Liver (tissue), 3 donors: ENCODE data around the gene STAG2.

Experiments used
- RXRA ChIP-seq, 2 donors: IDR thresholded peaks; 2 replicates each; pipeline ENCODE4 v1.6.1; 2017 to 2018; ENCODE audit warnings: antibody characterized with exemption in 2 of 2, mild to moderate bottlenecking in 1 of 2
- TF ChIP-seq, protein P1 (sequence below): fragments of 150-350 bp; IDR thresholded peaks from 2 replicates; pipeline ENCODE4 v1.5.1; 2017; ENCODE audit warnings: improper control_type of control experiment, low read depth, low read length; ENCODE audit not compliant: missing input control
- TF ChIP-seq, protein P2 (sequence below): IDR thresholded peaks from 2 replicates; pipeline ENCODE4 v1.6.1; 2016; ENCODE audit warnings: antibody characterized with exemption
- TF ChIP-seq, protein P3 (sequence below): IDR thresholded peaks from 2 replicates; pipeline ENCODE4 v1.6.1; 2016; ENCODE audit warnings: antibody characterized with exemption, mild to moderate bottlenecking
- donor health status: healthy.
- donor health status: healthy.

DNA sequence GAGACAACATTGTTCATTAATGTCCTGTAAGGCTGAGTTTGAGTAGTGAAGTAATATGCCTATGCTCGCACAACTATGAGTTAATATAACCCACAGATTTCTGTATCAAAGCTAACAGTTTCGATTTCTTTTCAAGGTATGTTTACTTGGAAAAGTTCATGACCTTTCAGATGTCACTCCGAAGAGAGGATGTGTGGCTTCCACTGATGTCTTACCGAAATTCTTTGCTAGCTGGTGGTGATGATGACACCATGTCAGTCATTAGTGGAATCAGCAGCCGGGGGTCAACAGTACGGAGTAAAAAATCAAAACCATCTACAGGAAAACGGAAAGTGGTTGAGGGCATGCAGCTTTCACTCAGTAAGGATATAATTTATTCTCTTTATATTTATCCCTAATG lies 124.9 kb downstream of the STAG2 start:
- TF ChIP-seq, protein P1, sequence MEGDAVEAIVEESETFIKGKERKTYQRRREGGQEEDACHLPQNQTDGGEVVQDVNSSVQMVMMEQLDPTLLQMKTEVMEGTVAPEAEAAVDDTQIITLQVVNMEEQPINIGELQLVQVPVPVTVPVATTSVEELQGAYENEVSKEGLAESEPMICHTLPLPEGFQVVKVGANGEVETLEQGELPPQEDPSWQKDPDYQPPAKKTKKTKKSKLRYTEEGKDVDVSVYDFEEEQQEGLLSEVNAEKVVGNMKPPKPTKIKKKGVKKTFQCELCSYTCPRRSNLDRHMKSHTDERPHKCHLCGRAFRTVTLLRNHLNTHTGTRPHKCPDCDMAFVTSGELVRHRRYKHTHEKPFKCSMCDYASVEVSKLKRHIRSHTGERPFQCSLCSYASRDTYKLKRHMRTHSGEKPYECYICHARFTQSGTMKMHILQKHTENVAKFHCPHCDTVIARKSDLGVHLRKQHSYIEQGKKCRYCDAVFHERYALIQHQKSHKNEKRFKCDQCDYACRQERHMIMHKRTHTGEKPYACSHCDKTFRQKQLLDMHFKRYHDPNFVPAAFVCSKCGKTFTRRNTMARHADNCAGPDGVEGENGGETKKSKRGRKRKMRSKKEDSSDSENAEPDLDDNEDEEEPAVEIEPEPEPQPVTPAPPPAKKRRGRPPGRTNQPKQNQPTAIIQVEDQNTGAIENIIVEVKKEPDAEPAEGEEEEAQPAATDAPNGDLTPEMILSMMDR = no peak
- TF ChIP-seq, protein P2, sequence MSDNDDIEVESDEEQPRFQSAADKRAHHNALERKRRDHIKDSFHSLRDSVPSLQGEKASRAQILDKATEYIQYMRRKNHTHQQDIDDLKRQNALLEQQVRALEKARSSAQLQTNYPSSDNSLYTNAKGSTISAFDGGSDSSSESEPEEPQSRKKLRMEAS = no peak
- TF ChIP-seq RXRA (IDR thresholded peaks at IDR 0.05) = peak; percentile 59 to 72
- TF ChIP-seq, protein P3, sequence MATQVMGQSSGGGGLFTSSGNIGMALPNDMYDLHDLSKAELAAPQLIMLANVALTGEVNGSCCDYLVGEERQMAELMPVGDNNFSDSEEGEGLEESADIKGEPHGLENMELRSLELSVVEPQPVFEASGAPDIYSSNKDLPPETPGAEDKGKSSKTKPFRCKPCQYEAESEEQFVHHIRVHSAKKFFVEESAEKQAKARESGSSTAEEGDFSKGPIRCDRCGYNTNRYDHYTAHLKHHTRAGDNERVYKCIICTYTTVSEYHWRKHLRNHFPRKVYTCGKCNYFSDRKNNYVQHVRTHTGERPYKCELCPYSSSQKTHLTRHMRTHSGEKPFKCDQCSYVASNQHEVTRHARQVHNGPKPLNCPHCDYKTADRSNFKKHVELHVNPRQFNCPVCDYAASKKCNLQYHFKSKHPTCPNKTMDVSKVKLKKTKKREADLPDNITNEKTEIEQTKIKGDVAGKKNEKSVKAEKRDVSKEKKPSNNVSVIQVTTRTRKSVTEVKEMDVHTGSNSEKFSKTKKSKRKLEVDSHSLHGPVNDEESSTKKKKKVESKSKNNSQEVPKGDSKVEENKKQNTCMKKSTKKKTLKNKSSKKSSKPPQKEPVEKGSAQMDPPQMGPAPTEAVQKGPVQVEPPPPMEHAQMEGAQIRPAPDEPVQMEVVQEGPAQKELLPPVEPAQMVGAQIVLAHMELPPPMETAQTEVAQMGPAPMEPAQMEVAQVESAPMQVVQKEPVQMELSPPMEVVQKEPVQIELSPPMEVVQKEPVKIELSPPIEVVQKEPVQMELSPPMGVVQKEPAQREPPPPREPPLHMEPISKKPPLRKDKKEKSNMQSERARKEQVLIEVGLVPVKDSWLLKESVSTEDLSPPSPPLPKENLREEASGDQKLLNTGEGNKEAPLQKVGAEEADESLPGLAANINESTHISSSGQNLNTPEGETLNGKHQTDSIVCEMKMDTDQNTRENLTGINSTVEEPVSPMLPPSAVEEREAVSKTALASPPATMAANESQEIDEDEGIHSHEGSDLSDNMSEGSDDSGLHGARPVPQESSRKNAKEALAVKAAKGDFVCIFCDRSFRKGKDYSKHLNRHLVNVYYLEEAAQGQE = no peak
